Measurements from ENCODE around the gene TTYH3. TPM values are rescaled to one million over a fixed set of nuclear protein-coding genes. Genes with fewer than 3 reads are reported as not detected.

Gene TTYH3
- total and polyA plus RNA-seq, 9 donors = 5.6 to 34.4 (median 22.0) TPM

DNA sequence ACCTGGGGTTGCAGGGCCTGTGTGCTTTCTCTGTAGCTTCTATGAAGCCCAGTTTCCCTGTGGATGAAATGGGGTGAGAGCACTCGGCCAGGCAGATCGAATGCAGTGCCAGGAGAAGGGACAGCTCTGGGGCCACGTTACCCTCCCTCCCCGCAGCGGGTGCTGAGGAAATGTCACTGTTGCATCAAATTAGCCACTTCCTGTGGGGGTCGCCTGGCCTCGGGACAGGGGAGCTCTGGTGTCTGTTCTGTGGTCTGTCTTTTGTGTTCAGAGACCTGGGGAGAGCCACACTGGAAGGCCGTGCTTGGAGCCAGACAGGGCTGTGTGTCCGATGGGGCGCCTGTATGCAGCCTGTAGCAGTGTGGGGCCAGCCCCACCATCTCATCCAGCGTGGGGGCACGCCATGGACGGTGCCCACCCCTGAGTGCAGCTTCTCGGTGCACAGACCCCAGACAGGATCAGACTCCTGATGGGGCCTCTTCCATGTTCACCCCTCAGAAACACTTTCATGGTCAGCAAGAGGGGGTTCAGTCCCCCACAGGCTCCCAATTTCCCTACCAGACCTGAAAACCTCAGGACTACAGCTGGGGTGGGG, 13.6 kb downstream of the TTYH3 start:
- 78 to 81% (median 78%) methylated on average over 14 of the region's 14 CpGs for WGBS, 3 donors
- intact Hi-C loops (cut with DNase I) = loop anchor here in 1 of 4 donors (1.0 kb wide), 1 partner anchor 61 kb away; no protein-coding TSS in a partner anchor
- H3K4me1 ChIP-seq (ENCODE audit: insufficient read depth) = peaks cover 18% of the 10 kb centered on the region
- H3K9me3 ChIP-seq = no peaks in the 10 kb centered on the region
- TF ChIP-seq EP300 (IDR thresholded peaks at IDR 0.05) (no peak), POLR2A (IDR thresholded peaks at IDR 0.05) (no peak)
- TF ChIP-seq, protein P1, sequence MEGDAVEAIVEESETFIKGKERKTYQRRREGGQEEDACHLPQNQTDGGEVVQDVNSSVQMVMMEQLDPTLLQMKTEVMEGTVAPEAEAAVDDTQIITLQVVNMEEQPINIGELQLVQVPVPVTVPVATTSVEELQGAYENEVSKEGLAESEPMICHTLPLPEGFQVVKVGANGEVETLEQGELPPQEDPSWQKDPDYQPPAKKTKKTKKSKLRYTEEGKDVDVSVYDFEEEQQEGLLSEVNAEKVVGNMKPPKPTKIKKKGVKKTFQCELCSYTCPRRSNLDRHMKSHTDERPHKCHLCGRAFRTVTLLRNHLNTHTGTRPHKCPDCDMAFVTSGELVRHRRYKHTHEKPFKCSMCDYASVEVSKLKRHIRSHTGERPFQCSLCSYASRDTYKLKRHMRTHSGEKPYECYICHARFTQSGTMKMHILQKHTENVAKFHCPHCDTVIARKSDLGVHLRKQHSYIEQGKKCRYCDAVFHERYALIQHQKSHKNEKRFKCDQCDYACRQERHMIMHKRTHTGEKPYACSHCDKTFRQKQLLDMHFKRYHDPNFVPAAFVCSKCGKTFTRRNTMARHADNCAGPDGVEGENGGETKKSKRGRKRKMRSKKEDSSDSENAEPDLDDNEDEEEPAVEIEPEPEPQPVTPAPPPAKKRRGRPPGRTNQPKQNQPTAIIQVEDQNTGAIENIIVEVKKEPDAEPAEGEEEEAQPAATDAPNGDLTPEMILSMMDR (IDR thresholded peaks at IDR 0.05) = no peak
- H3K36me3 ChIP-seq = no peaks in the 10 kb centered on the region
- H3K4me3 ChIP-seq = no peak overlapping the region
- no peaks in the 10 kb centered on the region for H3K27me3 ChIP-seq
- no peak for DNase-seq
- H3K27ac ChIP-seq = no peak overlapping the region

DNA sequence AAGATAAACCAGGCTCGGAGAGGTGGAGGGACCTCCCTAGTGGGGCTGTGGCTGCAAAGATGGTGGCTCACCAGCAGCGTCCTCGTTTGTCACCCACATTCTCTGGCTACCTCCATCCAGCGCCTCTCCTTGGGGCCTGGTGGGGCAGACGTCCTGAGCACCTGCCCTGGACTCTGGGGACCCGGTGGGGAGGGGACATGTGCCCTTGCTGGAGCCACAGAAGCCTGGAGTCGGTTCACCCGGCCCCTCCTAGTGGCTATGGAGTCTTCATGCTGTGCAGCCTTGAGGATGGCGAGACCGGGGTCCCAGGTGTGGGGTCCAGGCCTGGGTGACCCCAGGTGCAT, 14.5 kb downstream of the TTYH3 start:
- no peak overlapping the region for H3K4me3 ChIP-seq
- TF ChIP-seq POLR2A (IDR thresholded peaks at IDR 0.05) = no peak
- H3K27ac ChIP-seq = no peak overlapping the region
- no peaks in the 10 kb centered on the region for H3K9me3 ChIP-seq
- peaks cover 8% of the 10 kb centered on the region for H3K4me1 ChIP-seq (ENCODE audit: insufficient read depth)
- intact Hi-C loops (cut with DNase I) = no loop called here
- no peaks in the 10 kb centered on the region for H3K36me3 ChIP-seq
- no peaks in the 10 kb centered on the region for H3K27me3 ChIP-seq
- 81 to 90% (median 88%) methylated on average over 10 of the region's 10 CpGs for WGBS, 3 donors
- no peak for DNase-seq

DNA sequence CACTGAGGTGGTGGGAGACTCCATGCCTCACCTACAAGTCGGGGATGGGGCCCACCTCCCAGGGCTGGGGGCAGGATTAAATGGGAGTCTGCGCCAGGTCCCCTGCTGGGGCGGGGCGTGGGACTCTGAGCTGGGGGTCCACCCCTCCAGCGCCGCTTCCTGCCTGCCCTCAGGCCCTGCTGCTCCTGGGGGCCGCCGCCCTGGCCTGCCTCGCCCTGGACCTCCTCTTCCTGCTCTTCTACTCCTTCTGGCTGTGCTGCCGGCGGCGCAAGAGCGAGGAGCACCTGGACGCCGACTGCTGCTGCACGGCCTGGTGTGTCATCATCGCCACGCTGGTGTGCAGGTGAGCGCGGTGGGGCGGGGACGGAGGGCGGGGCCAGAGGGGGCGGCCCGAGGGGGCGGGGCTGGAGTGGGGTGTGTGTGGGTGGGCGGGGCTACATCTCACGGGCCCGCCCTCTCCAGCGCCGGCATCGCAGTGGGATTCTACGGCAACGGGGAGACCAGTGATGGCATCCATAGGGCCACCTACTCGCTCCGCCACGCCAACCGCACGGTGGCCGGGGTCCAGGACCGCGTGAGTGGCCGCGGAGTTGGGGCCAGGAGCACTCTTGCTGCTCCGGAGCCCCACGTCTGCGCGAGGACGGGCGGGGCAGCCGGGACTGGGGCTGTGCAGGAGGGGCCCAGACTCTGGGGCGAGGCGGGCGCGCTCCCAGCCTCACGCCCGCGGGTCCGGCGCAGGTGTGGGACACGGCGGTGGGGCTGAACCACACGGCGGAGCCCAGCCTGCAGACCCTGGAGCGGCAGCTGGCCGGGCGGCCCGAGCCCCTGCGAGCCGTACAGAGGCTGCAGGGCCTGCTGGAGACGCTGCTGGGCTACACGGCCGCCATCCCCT, 15.1 kb downstream of the TTYH3 start:
- Histone ChIP-seq H3K27ac (no peak overlapping the region), H3K9me3 (no peaks in the 10 kb centered on the region), H3K27me3 (no peaks in the 10 kb centered on the region), H3K36me3 (no peaks in the 10 kb centered on the region), H3K4me1 (ENCODE audit: insufficient read depth) (peaks cover 3% of the 10 kb centered on the region), H3K4me3 (no peak overlapping the region)
- DNase-seq = no peak
- intact Hi-C loops (cut with DNase I) = no loop called here
- WGBS, 3 donors = 81 to 93% (median 83%) methylated on average over 53 to 73 of the region's 73 CpGs
- TF ChIP-seq EP300 (IDR thresholded peaks at IDR 0.05) = no peak
- TF ChIP-seq, protein P1 (IDR thresholded peaks at IDR 0.05) = no peak
- TF ChIP-seq POLR2A (IDR thresholded peaks at IDR 0.05) = no peak

DNA sequence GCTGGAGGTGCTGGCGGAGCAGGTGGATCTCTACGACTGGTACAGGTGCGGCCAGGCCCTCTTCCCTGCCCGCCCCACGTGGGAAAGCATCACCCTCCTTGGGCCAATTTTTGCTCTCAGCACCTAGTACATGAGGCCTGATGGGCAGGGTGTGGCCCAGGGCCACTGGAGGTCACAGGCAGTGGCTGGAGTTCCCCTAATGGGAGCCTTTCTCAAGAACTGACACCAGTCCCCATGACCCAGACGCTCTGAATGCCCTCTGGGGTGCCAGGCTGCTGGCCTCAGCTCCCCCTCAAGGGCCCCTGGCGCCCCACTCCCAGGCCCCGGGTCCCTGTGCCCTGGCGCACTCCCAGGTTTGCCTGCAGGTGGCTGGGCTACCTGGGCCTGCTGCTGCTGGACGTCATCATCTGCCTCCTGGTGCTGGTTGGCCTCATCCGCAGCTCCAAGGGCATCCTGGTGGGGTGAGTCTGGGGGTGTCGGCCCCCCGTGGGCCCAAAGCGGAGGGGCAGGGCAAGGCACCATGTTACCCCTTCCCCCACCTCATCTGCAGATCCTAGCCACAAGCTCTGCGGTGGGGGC, 15.9 kb downstream of the TTYH3 start:
- no peak overlapping the region for H3K27ac ChIP-seq
- no peaks in the 10 kb centered on the region for H3K9me3 ChIP-seq
- no peaks in the 10 kb centered on the region for H3K36me3 ChIP-seq
- H3K27me3 ChIP-seq = no peaks in the 10 kb centered on the region
- intact Hi-C loops (cut with DNase I) = no loop called here
- no peak for DNase-seq
- no peak overlapping the region for H3K4me3 ChIP-seq
- TF ChIP-seq POLR2A (IDR thresholded peaks at IDR 0.05) (no peak), EP300 (IDR thresholded peaks at IDR 0.05) (no peak)
- TF ChIP-seq, protein P1 (IDR thresholded peaks at IDR 0.05) = no peak
- WGBS, 3 donors = 90 to 95% (median 92%) methylated on average over 15 of the region's 15 CpGs
- no peaks in the 10 kb centered on the region for H3K4me1 ChIP-seq (ENCODE audit: insufficient read depth)

All from ovary (tissue), 9 donors.